GM12878 (cell line): ENCODE results near the gene ALPK1. TPM values are rescaled to one million over a fixed set of nuclear protein-coding genes. Genes with fewer than 3 reads are reported as not detected.

Experiments used
- ATAC-seq: fragments of 200-7000 bp; cut with Tn5 transposase; 3 replicates; pipeline ENCODE4 v1.9.1; 2020; ENCODE audit warnings: mild to moderate bottlenecking, moderate library complexity
- BruUV-seq: library from RNA; stranded (reverse); fragments of 400-500 nt; replicated peaks from 2 replicates; lab custom pipeline; 2021; lab: Mats Ljungman, UMichigan
- CTCF ChIA-PET: fragments of 300-600 bp; sonication (Branson Sonifier 250); formaldehyde crosslinking; extraction: SDS; loops from one replicate; lab custom pipeline; 2021; ENCODE audit warnings: inconsistent platforms; lab: Yijun Ruan, JAX
- POLR2A ChIA-PET: fragments of 350-600 bp; formaldehyde crosslinking; extraction: SDS; loops from one replicate; lab custom pipeline; 2021; ENCODE audit warnings: inconsistent platforms; lab: Charles Lee
- RAD21 ChIA-PET: fragments of 300-600 bp; sonication (Branson Sonifier 250); formaldehyde crosslinking; loops from one replicate; lab custom pipeline; 2023; ENCODE audit warnings: antibody characterized with exemption; ENCODE audit not compliant: unreplicated experiment; lab: Charles Lee
- SMC1A ChIA-PET: fragments of 300-600 bp; sonication (Branson Sonifier 250); formaldehyde crosslinking; loops from one replicate; lab custom pipeline; 2023; ENCODE audit not compliant: unreplicated experiment, uncharacterized antibody; lab: Charles Lee
- DNase-seq: peaks from one replicate; pipeline ENCODE4 v3.0.0-alpha.2; 2011; ENCODE audit warnings: low read depth, low spot score
- FAIRE-seq: peaks from 3 replicates; lab custom pipeline; 2011; peaks lifted over from hg19 to GRCh38; lab: Jason Lieb, UNC
- H2AFZ ChIP-seq: 2 replicates; pipeline ENCODE4 v1.6.0; 2011; ENCODE audit warnings: low read depth, low read length, control low read depth; ENCODE audit not compliant: control insufficient read depth
- H3K27ac ChIP-seq: 2 replicates; pipeline ENCODE4 v1.5.1; 2011; ENCODE audit warnings: control low read depth; ENCODE audit not compliant: control insufficient read depth, insufficient read depth
- H3K27me3 ChIP-seq, 2 experiments: replicated peaks in 1 of 2; 2 replicates each; pipeline versions ENCODE4 v1.6.0 to v1.6.1; 2011; ENCODE audit warnings: low read length in 1 of 2; ENCODE audit not compliant: control insufficient read depth in 2 of 2, insufficient read depth in 2 of 2
- H3K36me3 ChIP-seq, 2 experiments: 2 replicates each; pipeline ENCODE4 v1.5.1; 2011; ENCODE audit warnings: low read length in 1 of 2; ENCODE audit not compliant: control insufficient read depth in 2 of 2, insufficient read depth in 2 of 2
- H3K4me1 ChIP-seq: 2 replicates; pipeline ENCODE4 v1.6.1; 2011; ENCODE audit warnings: mild to moderate bottlenecking, low read length, moderate library complexity, mixed read lengths; ENCODE audit not compliant: control insufficient read depth, insufficient read depth
- H3K4me2 ChIP-seq: 2 replicates; pipeline ENCODE4 v1.6.0; 2011; ENCODE audit warnings: control low read depth; ENCODE audit not compliant: control insufficient read depth, insufficient read depth
- H3K4me3 ChIP-seq: fragments of 200-600 bp; sonication (generic); 2 replicates; pipeline ENCODE4 v1.5.1; 2016
- H3K79me2 ChIP-seq: 2 replicates; pipeline ENCODE4 v1.6.0; 2011; ENCODE audit warnings: low read length; ENCODE audit not compliant: control insufficient read depth, insufficient read depth
- H3K9ac ChIP-seq: 2 replicates; pipeline ENCODE4 v1.8.0; 2011; ENCODE audit warnings: low read length, control low read depth, mixed read lengths; ENCODE audit not compliant: control insufficient read depth, insufficient read depth
- H3K9me3 ChIP-seq: replicated peaks from 3 replicates; pipeline ENCODE4 v1.5.1; 2011; ENCODE audit warnings: mild to moderate bottlenecking, low read length; ENCODE audit not compliant: control insufficient read depth, insufficient read depth
- H4K20me1 ChIP-seq: 2 replicates; pipeline ENCODE4 v1.6.0; 2011; ENCODE audit not compliant: control insufficient read depth, insufficient read depth
- BHLHE40 ChIP-seq, 2 experiments: fragments of 450-650 bp in 1 of 2; IDR thresholded peaks; 2 replicates each; pipeline ENCODE4 v1.6.1; 2011 to 2017; ENCODE audit warnings: low read depth in 2 of 2, borderline replicate concordance in 1 of 2, improper control_type of control experiment in 1 of 2, low read length in 1 of 2, mild to moderate bottlenecking in 1 of 2
- CBFB ChIP-seq: IDR thresholded peaks from 2 replicates; pipeline ENCODE4 v1.6.1; 2016; ENCODE audit warnings: antibody characterized with exemption, low read depth
- CEBPZ ChIP-seq: fragments of 150-350 bp; IDR thresholded peaks from 2 replicates; pipeline ENCODE4 v1.6.1; 2016; ENCODE audit warnings: low read depth, low read length
- FOS ChIP-seq: IDR thresholded peaks from 3 replicates; pipeline ENCODE4 v1.6.1; 2011; ENCODE audit warnings: borderline replicate concordance; ENCODE audit not compliant: insufficient read length; ENCODE audit errors: extremely low read depth
- HDAC2 ChIP-seq: fragments of 200-600 bp; sonication (generic); IDR thresholded peaks from 2 replicates; pipeline ENCODE4 v1.6.1; 2017
- HDAC6 ChIP-seq: fragments of 200-600 bp; sonication (generic); IDR thresholded peaks from one replicate; pipeline ENCODE4 v1.8.0; 2017; ENCODE audit warnings: antibody characterized with exemption; ENCODE audit not compliant: unreplicated experiment
- JUNB ChIP-seq: IDR thresholded peaks from 2 replicates; pipeline ENCODE4 v1.6.1; 2016; ENCODE audit warnings: antibody characterized with exemption, mild to moderate bottlenecking
- KLF5 ChIP-seq: fragments of 450-650 bp; IDR thresholded peaks from 2 replicates; pipeline ENCODE4 v1.6.1; 2014; ENCODE audit warnings: mild to moderate bottlenecking; ENCODE audit not compliant: partially characterized antibody
- LARP7 ChIP-seq: fragments of 450-650 bp; IDR thresholded peaks from 2 replicates; pipeline ENCODE4 v1.6.1; 2017; ENCODE audit warnings: mild to moderate bottlenecking
- NR2C2 ChIP-seq: IDR thresholded peaks from 2 replicates; pipeline ENCODE4 v1.6.1; 2011; ENCODE audit warnings: borderline replicate concordance, low read depth; ENCODE audit not compliant: control insufficient read depth, insufficient read length
- PBX3 ChIP-seq: IDR thresholded peaks from 2 replicates; pipeline ENCODE4 v1.6.1; 2011; ENCODE audit warnings: mild to moderate bottlenecking, low read depth, low read length, moderate library complexity; ENCODE audit not compliant: insufficient replicate concordance
- POLR2A ChIP-seq: IDR thresholded peaks from 2 replicates; pipeline ENCODE4 v1.6.1; 2011; ENCODE audit warnings: low read depth, mild to moderate bottlenecking, low read length
- PRDM15 ChIP-seq: fragments of 450-650 bp; formaldehyde crosslinking; IDR thresholded peaks from 2 replicates; pipeline ENCODE4 v1.4.0; 2020; ENCODE audit warnings: mild to moderate bottlenecking, moderate library complexity
- RB1 ChIP-seq: fragments of 450-650 bp; formaldehyde crosslinking; IDR thresholded peaks from 2 replicates; pipeline ENCODE4 v1.6.1; 2017; ENCODE audit warnings: mild to moderate bottlenecking, borderline replicate concordance
- SMARCA5 ChIP-seq: fragments of 450-650 bp; IDR thresholded peaks from 2 replicates; pipeline ENCODE4 v1.6.1; 2017; ENCODE audit warnings: mild to moderate bottlenecking
- WRNIP1 ChIP-seq: IDR thresholded peaks from 2 replicates; pipeline ENCODE4 v1.6.1; 2011; ENCODE audit warnings: low read depth, low read length, improper control_type of control experiment, borderline replicate concordance
- WGBS: methylation state at CpG from one replicate; pipeline ENCODE4 v1.1.6; 2016; ENCODE audit warnings: low lambda C conversion rate; ENCODE audit not compliant: insufficient replicate concordance, insufficient coverage; ENCODE audit errors: missing lambda C conversion rate; 5-methylcytosine and 5-hydroxymethylcytosine counted together
- in situ Hi-C: fragments of 300-500 bp; cut with MboI; formaldehyde crosslinking; loops from 9 replicates; pipeline ENCODE4 v1.14.3; 2018; ENCODE audit warnings: mixed read lengths
- intact Hi-C: fragments of 100-400 bp; cut with micrococcal nuclease; formaldehyde crosslinking; loops from one replicate; pipeline ENCODE4 v1.14.2; 2022; ENCODE audit not compliant: unreplicated experiment
- polyA plus RNA-seq, 11 experiments: library from polyadenylated mRNA; depleted of rRNA in 4 of 11; unstranded in 6 of 11; stranded (reverse) in 5 of 11; fragments of >200 nt; fragmentation: Nextera tagmentation in 4 of 11; fragmentation: Illumina TruSeq in 1 of 11; extraction: Ambion mirVana in 4 of 11; extraction: Trizol in 1 of 11; gene quantifications; 1 replicate in 1 of 11; 2 replicates in 10 of 11; pipeline versions ENCODE4 v1.2.1 to v1.2.3, GENCODE V29; 2011 to 2016; ENCODE audit warnings: inconsistent platforms in 2 of 11, missing spikeins in 2 of 11, low read depth in 1 of 11
- total RNA-seq, 4 experiments: library from RNA; depleted of rRNA in 3 of 4; stranded (reverse); fragments of >200 nt in 3 of 4; fragmentation: Illumina TruSeq in 1 of 4; extraction: Trizol in 1 of 4; gene quantifications; 2 replicates each; pipeline versions ENCODE4 v1.2.1 to v1.2.3, GENCODE V29; 2013 to 2021

ALPK1 gene
- total and polyA plus RNA-seq, 10 of the 15 experiments (the other 5 are each of a cell fraction or from before 2014, with no cell fraction given), result 8.5 to 32.3 (median 22.6) TPM

GRCh38 chr4:112451104-112451503 is 153.9 kb downstream of the ALPK1 start:
- Histone ChIP-seq H3K27me3 (no peaks in the 10 kb centered on the region), H2AFZ (no peak overlapping the region), H3K4me2 (no peak overlapping the region), H3K4me3 (no peak overlapping the region), H3K27ac (no peak overlapping the region), H3K9me3 (no peaks in the 10 kb centered on the region), H4K20me1 (no peaks in the 10 kb centered on the region), H3K9ac (no peak overlapping the region), H3K36me3 (no peaks in the 10 kb centered on the region), H3K4me1 (no peaks in the 10 kb centered on the region), H3K79me2 (no peaks in the 10 kb centered on the region)
- ChIA-PET SMC1A (interaction anchor here (0.8 kb wide), 1 partner anchor 114 kb away, joined by 3 read pairs; no protein-coding TSS in a partner anchor), CTCF (interaction anchor here (1.4 kb wide), 1 partner anchor 352 kb away, joined by 4 read pairs; no protein-coding TSS in a partner anchor), RAD21 (no interaction called here), POLR2A (no interaction called here)
- WGBS, result 50% methylated on average over 4 of the region's 4 CpGs
- no TSS peak for BruUV-seq
- FAIRE-seq, result no peak
- TF ChIP-seq FOS (no peak), HDAC2 (no peak), CEBPZ (no peak), PRDM15 (CRISPR knock-in tag) (no peak), HDAC6 (no peak), SMARCA5 (no peak), NR2C2 (no peak), PBX3 (no peak), BHLHE40 (IDR thresholded peaks at IDR 0.05; ENCODE audit: borderline replicate concordance in 1 of 2, low read depth in 2 of 2, low read length in 1 of 2) (no peak), LARP7 (no peak), JUNB (no peak), POLR2A (no peak), WRNIP1 (no peak), CBFB (no peak), KLF5 (no peak), RB1 (no peak)
- intact Hi-C loops (no loop called here), in situ Hi-C loops (no loop called here)
- DNase-seq, result no peak
- ATAC-seq, result no peak
